Gastrocnemius medialis (tissue), 4 donors: Measurements from ENCODE around the gene TMEM214. TPM values are rescaled to one million over a fixed set of nuclear protein-coding genes. Genes with fewer than 3 reads are reported as not detected.

Experiments used
- ATAC-seq, 2 donors: fragments of 150-250 bp; one replicate each; pipeline ENCODE4 v1.9.1; 2016
- DNase-seq, 2 donors: peaks; one replicate each; pipeline ENCODE4 v3.0.0-alpha.2; 2019
- H3K27ac ChIP-seq, 4 donors: fragments of 200-600 bp; sonication (generic); 1 replicate in 1 of 4; 2 replicates in 3 of 4; pipeline ENCODE4 v1.5.1; 2016 to 2018; ENCODE audit warnings: mild to moderate bottlenecking in 2 of 4, moderate library complexity in 1 of 4
- H3K27me3 ChIP-seq, 3 donors: fragments of 200-600 bp; sonication (generic) in 2 of 3; 1 replicate in 1 of 3; 2 replicates in 2 of 3; pipeline versions ENCODE4 v1.5.1 to v1.6.0; 2016 to 2019; ENCODE audit warnings: mild to moderate bottlenecking in 1 of 3, moderate library complexity in 1 of 3
- H3K36me3 ChIP-seq, 2 donors: fragments of 200-600 bp; sonication (generic) in 1 of 2; one replicate each; pipeline ENCODE4 v1.5.1; 2017 to 2018
- H3K4me1 ChIP-seq, 2 donors: fragments of 200-600 bp; sonication (generic) in 1 of 2; one replicate each; pipeline ENCODE4 v1.5.1; 2016 to 2017; ENCODE audit warnings: mild to moderate bottlenecking in 2 of 2
- H3K4me3 ChIP-seq, 4 donors: fragments of 200-600 bp; sonication (generic) in 3 of 4; 1 replicate in 1 of 4; 2 replicates in 3 of 4; pipeline ENCODE4 v1.5.1; 2016 to 2019; ENCODE audit warnings: mild to moderate bottlenecking in 2 of 4
- H3K9me3 ChIP-seq, 3 donors: fragments of 200-600 bp; sonication (generic) in 2 of 3; 1 replicate in 1 of 3; 2 replicates in 2 of 3; pipeline ENCODE4 v1.5.1; 2016 to 2019
- CTCF ChIP-seq, 5 experiments: fragments of 450-650 bp in 3 of 5; fragments of 200-600 bp in 2 of 5; sonication (generic) in 2 of 5; IDR thresholded peaks in 4 of 5; conservative IDR thresholded peaks in 1 of 5; 1 replicate in 4 of 5; 2 replicates in 1 of 5; pipeline ENCODE4 v1.5.1; 2016 to 2019; ENCODE audit warnings: antibody characterized with exemption in 5 of 5, mild to moderate bottlenecking in 3 of 5, moderate library complexity in 3 of 5
- POLR2A ChIP-seq, 2 donors: fragments of 450-650 bp; IDR thresholded peaks; one replicate each; pipeline ENCODE4 v1.6.1; 2017; ENCODE audit warnings: antibody characterized with exemption in 2 of 2, mild to moderate bottlenecking in 2 of 2, moderate library complexity in 2 of 2
- in situ Hi-C, 4 donors: fragments of 200-750 bp; cut with MboI; loops; one replicate each; pipeline versions ENCODE4 v1.15.0 to v1.8.0; 2017; ENCODE audit warnings: low sequenced_read_pairs in 4 of 4
- intact Hi-C: fragments of 100-400 bp; cut with DNase I; formaldehyde crosslinking; loops from one replicate; pipeline ENCODE4 v1.15.1; 2023; ENCODE audit warnings: low total_unique reads
- total RNA-seq, 4 donors: library from RNA; depleted of rRNA; stranded (reverse); fragments of >200 nt; gene quantifications; one replicate each; pipeline versions ENCODE4 v1.1.0 to v1.2.3, GENCODE V29; 2016

TMEM214 gene
- total RNA-seq, 4 donors from 2014 or later = 20.0 to 37.7 (median 24.9) TPM

DNA sequence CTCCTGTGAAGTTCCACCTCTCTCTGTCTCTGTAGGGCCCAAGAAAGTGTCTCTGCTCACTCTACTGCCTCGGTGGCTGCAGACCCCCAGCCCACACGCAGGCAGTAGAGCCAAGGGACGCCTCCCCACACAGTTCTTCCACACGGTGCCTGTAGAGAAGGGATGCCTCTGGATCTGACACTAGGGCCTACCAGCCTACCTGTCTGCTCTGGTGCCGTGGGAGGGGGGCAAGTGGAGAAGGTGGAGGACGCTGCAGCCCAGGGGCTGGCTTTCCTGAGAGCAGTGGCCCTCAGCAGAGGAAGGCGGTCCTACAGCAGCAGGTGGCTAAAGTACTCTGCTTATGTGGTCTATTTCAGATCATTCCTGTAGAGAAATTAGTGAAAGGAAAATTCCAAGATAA lies 9.0 kb upstream of the TMEM214 start:
- DNase-seq (no peak), ATAC-seq (no peak)
- no peaks in the 10 kb centered on the region for H3K9me3 ChIP-seq
- no peak overlapping the region for H3K4me3 ChIP-seq
- peaks cover 18 to 58% of the 10 kb centered on the region in 2 donors for H3K4me1 ChIP-seq
- in situ Hi-C loops = no loop called here
- peak overlapping the region in 1 of 4 donors; percentile 89 for H3K27ac ChIP-seq
- H3K36me3 ChIP-seq = peaks cover 0 to 44% of the 10 kb centered on the region in 2 donors
- H3K27me3 ChIP-seq = no peaks in the 10 kb centered on the region
- TF ChIP-seq POLR2A (IDR thresholded peaks at IDR 0.05) (no peak), CTCF (IDR thresholded peaks at IDR 0.05 in 4 of 5, conservative IDR thresholded peaks at IDR 0.05 in 1 of 5) (no peak)
- intact Hi-C loops = no loop called here

- H3K9me3 ChIP-seq = no peaks in the 10 kb centered on the region
- ATAC-seq (no peak), DNase-seq (no peak)
- H3K27ac ChIP-seq = peak overlapping the region in 1 of 4 donors; percentile 89
- intact Hi-C loops = no loop called here
- H3K4me1 ChIP-seq = peaks cover 18 to 55% of the 10 kb centered on the region in 2 donors
- H3K27me3 ChIP-seq = no peaks in the 10 kb centered on the region
- TF ChIP-seq POLR2A (IDR thresholded peaks at IDR 0.05) (no peak), CTCF (IDR thresholded peaks at IDR 0.05 in 4 of 5, conservative IDR thresholded peaks at IDR 0.05 in 1 of 5) (no peak)
- in situ Hi-C loops = no loop called here
- H3K36me3 ChIP-seq = peaks cover 0 to 44% of the 10 kb centered on the region in 2 donors
- H3K4me3 ChIP-seq = no peak overlapping the region
Measured at GRCh38 chr2:27024188-27024587, 8.6 kb upstream of the TMEM214 start.

DNA sequence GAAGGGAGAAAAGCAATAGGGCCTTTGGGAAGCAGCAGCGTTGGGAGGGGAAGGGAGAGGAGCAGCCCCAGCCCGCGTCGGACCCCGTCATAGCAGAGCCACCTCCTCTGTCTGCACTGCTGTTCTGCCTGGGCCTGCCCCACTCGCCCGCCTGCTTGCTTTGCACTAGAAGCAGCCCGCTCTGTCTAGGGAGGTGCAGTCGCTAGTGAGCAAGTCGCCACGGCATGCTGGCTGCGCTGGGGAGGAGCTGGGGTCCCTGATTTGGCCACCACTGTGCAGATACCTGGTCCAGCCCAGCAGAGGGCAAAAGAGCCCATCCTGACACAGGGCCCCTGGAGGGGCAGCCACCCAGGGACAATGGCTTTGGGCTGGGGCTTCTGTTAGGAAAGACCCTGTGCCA lies 8.0 kb upstream of the TMEM214 start:
- ATAC-seq = no peak
- H3K9me3 ChIP-seq = no peaks in the 10 kb centered on the region
- in situ Hi-C loops = no loop called here

GRCh38 chr2:27025281-27025800 lies 7.4 kb upstream of the TMEM214 start:
- in situ Hi-C loops = no loop called here
- H3K4me1 ChIP-seq = peaks cover 17 to 44% of the 10 kb centered on the region in 2 donors
- peaks cover 0 to 44% of the 10 kb centered on the region in 2 donors for H3K36me3 ChIP-seq
- no peaks in the 10 kb centered on the region for H3K9me3 ChIP-seq
- DNase-seq (no peak), ATAC-seq (no peak)
- no peak overlapping the region for H3K4me3 ChIP-seq
- H3K27ac ChIP-seq = peak overlapping the region; percentile 71 to 89 (median 86)
- intact Hi-C loops = no loop called here
- TF ChIP-seq POLR2A (IDR thresholded peaks at IDR 0.05) = no peak
- TF ChIP-seq CTCF (IDR thresholded peaks at IDR 0.05 in 4 of 5, conservative IDR thresholded peaks at IDR 0.05 in 1 of 5) = no peak
- H3K27me3 ChIP-seq = no peaks in the 10 kb centered on the region

More for the DNA sequence above, 8.0 kb upstream of the TMEM214 start:
- intact Hi-C loops = no loop called here
- no peak for TF ChIP-seq CTCF (IDR thresholded peaks at IDR 0.05 in 4 of 5, conservative IDR thresholded peaks at IDR 0.05 in 1 of 5)
- no peak for TF ChIP-seq POLR2A (IDR thresholded peaks at IDR 0.05)
- Histone ChIP-seq H3K36me3 (peaks cover 0 to 44% of the 10 kb centered on the region in 2 donors), H3K27me3 (no peaks in the 10 kb centered on the region), H3K4me1 (peaks cover 18 to 49% of the 10 kb centered on the region in 2 donors), H3K27ac (peak overlapping the region in 3 of 4 donors; percentile 85 to 89 (median 86)), H3K4me3 (no peak overlapping the region)
- DNase-seq = no peak
